Measurements from ENCODE around the gene DDX56.

DNA sequence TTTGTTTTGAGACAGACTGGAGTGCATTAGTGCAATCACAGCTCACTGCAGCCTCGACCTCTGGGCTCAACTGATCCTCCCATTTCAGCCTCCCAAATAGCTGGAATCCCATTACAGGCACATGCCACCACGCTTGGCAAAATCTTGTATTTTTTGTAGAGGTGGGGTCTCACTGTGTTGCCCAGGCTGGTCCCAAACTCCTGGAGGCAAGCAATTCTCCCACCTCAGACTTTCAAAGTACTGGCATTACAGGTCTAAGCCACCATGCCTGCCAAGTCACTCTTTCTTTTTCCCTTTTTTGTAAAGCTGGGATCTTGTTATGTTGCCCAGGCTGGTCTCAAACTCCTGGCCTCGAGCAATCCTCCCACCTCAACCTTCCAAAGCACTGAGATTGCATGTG, 24.3 kb downstream of the DDX56 start:
- TF ChIP-seq, protein P1, sequence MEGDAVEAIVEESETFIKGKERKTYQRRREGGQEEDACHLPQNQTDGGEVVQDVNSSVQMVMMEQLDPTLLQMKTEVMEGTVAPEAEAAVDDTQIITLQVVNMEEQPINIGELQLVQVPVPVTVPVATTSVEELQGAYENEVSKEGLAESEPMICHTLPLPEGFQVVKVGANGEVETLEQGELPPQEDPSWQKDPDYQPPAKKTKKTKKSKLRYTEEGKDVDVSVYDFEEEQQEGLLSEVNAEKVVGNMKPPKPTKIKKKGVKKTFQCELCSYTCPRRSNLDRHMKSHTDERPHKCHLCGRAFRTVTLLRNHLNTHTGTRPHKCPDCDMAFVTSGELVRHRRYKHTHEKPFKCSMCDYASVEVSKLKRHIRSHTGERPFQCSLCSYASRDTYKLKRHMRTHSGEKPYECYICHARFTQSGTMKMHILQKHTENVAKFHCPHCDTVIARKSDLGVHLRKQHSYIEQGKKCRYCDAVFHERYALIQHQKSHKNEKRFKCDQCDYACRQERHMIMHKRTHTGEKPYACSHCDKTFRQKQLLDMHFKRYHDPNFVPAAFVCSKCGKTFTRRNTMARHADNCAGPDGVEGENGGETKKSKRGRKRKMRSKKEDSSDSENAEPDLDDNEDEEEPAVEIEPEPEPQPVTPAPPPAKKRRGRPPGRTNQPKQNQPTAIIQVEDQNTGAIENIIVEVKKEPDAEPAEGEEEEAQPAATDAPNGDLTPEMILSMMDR (IDR thresholded peaks at IDR 0.05; ENCODE audit: insufficient read depth, low read depth, low read length), result no peak
- TF ChIP-seq EZH2 (IDR thresholded peaks at IDR 0.05; ENCODE audit: insufficient read depth, low read length), result no peak
